Erythroblast (primary cell): Measurements from ENCODE around the gene UBB.

Source experiments
- GATA1 ChIP-seq: IDR thresholded peaks from 2 replicates; pipeline ENCODE4 v1.6.1; 2011; ENCODE audit warnings: low read depth, mild to moderate bottlenecking, control low read depth, low read length, moderate library complexity
- POLR2A ChIP-seq: IDR thresholded peaks from 2 replicates; pipeline ENCODE4 v1.6.1; 2011; ENCODE audit warnings: mild to moderate bottlenecking, low read length

GRCh38 chr17:16364625-16365024 is 16.3 kb upstream of the UBB start:
- no peak for TF ChIP-seq POLR2A
- no peak for TF ChIP-seq GATA1
